GM12865 (cell line): ENCODE measurements around the gene HPCAL4.

ENCODE experiments used
- DNase-seq: peaks from one replicate; pipeline ENCODE4 v3.0.0; 2010; ENCODE audit warnings: low read depth
- H3K4me3 ChIP-seq: 2 replicates; pipeline ENCODE4 v1.5.1; 2011; ENCODE audit warnings: mild to moderate bottlenecking, low read depth, low read length, control low read depth
- CTCF ChIP-seq: IDR thresholded peaks from 2 replicates; pipeline ENCODE4 v1.5.1; 2011; ENCODE audit warnings: low read length, control low read depth, low read depth, inconsistent platforms; ENCODE audit not compliant: insufficient read depth; ENCODE audit errors: missing control alignments

HPCAL4 gene

GRCh38 chr1:39680751-39681150, 10.5 kb downstream of the HPCAL4 start:
- no peak for TF ChIP-seq CTCF
- no peak for DNase-seq
- no peak overlapping the region for H3K4me3 ChIP-seq

- DNase-seq = no peak
- TF ChIP-seq CTCF = no peak
Measured at GRCh38 chr1:39679821-39680220, 11.4 kb downstream of the HPCAL4 start.

GRCh38 chr1:39678889-39679288, 12.3 kb downstream of the HPCAL4 start:
- TF ChIP-seq CTCF = no peak
- no peak overlapping the region for H3K4me3 ChIP-seq
- no peak for DNase-seq

More at GRCh38 chr1:39679821-39680220, 11.4 kb downstream of the HPCAL4 start:
- H3K4me3 ChIP-seq = no peak overlapping the region

GRCh38 chr1:39677645-39678044, 13.6 kb downstream of the HPCAL4 start:
- no peak for TF ChIP-seq CTCF
- DNase-seq = no peak
- no peak overlapping the region for H3K4me3 ChIP-seq

- H3K4me3 ChIP-seq = no peak overlapping the region
- no peak for TF ChIP-seq CTCF
- no peak for DNase-seq
Measured at GRCh38 chr1:39676948-39677548, 14.2 kb downstream of the HPCAL4 start.

GRCh38 chr1:39675220-39675619, 16.0 kb downstream of the HPCAL4 start:
- DNase-seq = no peak
- TF ChIP-seq CTCF = no peak

GRCh38 chr1:39673215-39673614, 18.0 kb downstream of the HPCAL4 start:
- TF ChIP-seq CTCF = no peak
- DNase-seq = no peak
- no peak overlapping the region for H3K4me3 ChIP-seq

More at GRCh38 chr1:39675220-39675619, 16.0 kb downstream of the HPCAL4 start:
- H3K4me3 ChIP-seq = no peak overlapping the region
